NCI-H2081 treated with DMSO at 0.1 percent for 48 hours (cell line): ENCODE data around the gene NPC1L1.
"Not testable (repeated sequence)": the region's sequence is repeated elsewhere in the genome, so short reads cannot be mapped to it uniquely, and the experiment has no call there.

ENCODE experiments used
- DNase-seq: peaks from one replicate; lab custom pipeline; 2025; lab: John Stamatoyannopoulos, UW

The NPC1L1 gene

GRCh38 chr7:44535348-44536064, 5.6 kb downstream of the NPC1L1 start:
- no peak for DNase-seq

DNA sequence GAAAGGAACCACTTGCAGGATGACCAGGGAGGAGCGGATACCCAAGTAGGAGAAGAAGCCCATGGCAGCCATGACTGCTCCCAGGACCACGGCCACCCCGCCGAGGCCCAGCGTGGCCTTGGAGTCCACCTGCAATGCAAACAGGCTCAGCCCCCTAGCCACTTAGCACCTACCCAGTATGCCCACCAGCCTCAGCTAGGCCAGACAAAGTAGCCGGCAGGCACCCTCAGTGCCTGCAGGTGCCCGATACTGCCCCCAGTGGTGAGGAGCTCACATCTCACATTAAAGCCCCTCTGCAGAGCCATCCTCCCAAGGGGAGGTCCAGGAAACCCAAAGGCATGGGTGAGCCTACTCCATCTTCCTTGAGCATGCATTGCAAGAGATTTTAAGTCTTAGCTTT, 6.6 kb downstream of the NPC1L1 start:
- DNase-seq = no peak

GRCh38 chr7:44534087-44534486, 7.0 kb downstream of the NPC1L1 start:
- DNase-seq = no peak

- no peak for DNase-seq
Measured at GRCh38 chr7:44533301-44534055, 7.7 kb downstream of the NPC1L1 start.

- no peak for DNase-seq
Measured at GRCh38 chr7:44531421-44532380, 9.4 kb downstream of the NPC1L1 start.

- no peak for DNase-seq
Measured at GRCh38 chr7:44530990-44531389, 10.1 kb downstream of the NPC1L1 start.

DNA sequence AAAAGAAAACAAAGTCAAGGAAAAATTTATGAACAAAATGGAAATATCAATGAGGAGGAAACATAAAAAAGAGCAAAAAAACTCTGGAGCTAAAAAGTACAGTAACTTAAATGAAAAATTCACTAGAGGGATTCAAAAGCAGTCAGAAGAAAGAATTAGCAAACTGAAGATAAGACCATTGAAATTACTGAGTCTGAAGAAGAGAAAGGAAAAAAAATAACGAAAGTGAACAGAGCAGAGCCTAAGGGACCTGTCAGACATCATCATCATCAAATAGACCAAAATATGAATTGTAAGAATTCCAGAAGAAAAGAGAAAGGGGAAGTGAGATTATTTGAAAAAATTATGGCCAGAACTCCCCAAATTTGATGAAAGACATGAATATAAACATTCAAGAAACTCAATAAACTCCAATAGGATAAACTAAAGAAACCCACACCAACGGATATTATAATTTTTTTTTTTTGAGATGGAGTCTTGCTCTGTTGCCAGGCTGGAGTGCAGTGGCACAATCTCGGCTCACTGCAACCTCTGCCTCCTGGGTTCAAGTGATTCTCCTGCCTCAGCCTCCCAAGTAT, 16.2 kb downstream of the NPC1L1 start:
- no peak for DNase-seq

GRCh38 chr7:44522315-44522714, 18.8 kb downstream of the NPC1L1 start:
- no peak for DNase-seq

GRCh38 chr7:44521347-44522095, 19.6 kb downstream of the NPC1L1 start:
- DNase-seq = no peak

DNA sequence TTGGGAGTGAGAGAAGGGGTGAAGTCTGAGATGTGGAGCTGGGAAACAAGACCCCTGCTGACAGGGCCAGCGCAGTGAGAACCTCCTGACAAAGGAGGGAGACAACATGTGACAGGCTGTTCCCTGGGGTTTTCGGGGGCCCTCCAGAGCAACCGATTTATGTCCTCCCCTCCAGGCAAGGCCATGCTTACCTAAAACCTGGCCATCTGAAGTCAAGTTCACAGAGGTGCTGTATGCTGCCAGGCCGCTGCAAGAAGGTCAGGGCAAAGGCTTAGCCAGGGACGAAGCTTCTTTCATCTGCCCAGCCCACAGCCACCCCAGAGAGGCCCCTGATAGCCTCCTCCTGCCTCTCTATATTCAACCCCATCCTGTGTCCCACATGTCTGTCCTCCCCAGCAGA, 20.6 kb downstream of the NPC1L1 start:
- DNase-seq = no peak

GRCh38 chr7:44519546-44519945, 21.6 kb downstream of the NPC1L1 start:
- no peak for DNase-seq

GRCh38 chr7:44518761-44519160, 22.4 kb downstream of the NPC1L1 start:
- no peak for DNase-seq

- DNase-seq = no peak
Measured at GRCh38 chr7:44517175-44517574, 24.0 kb downstream of the NPC1L1 start.

DNA sequence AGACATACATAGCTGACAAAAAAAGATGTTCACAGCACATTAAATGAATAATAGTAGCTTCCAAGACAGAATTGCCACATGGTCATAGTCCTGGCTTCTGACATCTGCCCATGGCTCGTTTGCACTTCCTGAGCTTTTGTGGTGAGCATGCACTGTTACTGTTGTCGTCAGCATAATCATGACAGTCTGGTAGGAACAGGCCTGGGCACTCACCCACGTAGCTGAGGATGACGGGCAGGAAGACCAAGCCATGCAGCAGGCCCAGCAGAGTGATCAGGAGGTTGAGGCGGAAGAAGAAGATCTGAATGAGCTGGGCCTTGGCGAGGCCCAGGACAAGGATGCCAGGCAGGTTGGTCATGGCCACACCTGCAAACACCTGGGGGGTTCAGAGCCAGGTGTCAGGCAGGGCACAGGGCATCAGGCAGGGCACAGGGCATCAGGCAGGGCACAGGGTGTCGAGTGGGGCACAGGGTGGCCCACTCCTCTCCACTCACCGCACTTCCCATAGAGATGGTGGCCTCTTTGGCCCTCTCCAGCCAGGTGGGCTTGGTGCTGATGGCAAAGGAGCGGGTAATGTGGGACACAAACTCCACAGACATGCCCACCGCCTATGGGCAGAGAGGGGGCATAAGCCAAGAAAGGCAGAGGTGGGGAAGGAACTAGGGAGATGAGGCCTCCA, 25.4 kb downstream of the NPC1L1 start:
- DNase-seq = no peak

- DNase-seq = no peak
Measured at GRCh38 chr7:44512736-44513135, 28.4 kb downstream of the NPC1L1 start.

DNA sequence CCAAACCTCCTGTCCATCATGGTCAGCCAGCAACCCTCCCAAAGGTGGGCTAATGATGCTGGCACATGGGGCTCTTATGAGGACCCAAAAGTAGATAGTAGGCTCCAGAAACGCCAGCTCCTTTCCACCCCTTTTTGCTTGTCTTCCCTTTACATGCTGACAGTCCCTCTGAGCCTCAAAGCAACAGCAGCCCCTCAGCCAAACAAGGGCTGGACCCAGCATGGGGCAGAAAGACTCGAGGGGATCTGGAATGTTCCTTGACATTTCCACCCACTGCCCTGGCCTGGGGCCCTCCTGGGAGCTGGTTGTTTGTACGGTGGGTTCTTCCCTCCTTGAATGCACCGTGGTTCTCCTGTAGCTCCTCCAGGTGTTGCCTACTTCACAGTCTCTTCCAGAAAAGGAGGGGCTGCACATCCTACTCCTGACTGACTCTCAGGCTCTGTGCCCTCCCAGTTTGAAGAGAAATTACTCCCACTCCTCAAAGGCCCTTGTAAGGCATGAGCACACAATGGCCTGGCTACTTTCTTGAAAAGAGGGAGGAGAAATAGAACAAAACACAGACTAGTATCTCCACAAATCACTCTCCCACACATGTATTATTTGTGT, 29.2 kb downstream of the NPC1L1 start:
- DNase-seq = no peak

- DNase-seq = no peak
Measured at GRCh38 chr7:44511236-44511635, 29.9 kb downstream of the NPC1L1 start.

GRCh38 chr7:44508328-44509030, 32.7 kb downstream of the NPC1L1 start:
- no peak for DNase-seq

DNA sequence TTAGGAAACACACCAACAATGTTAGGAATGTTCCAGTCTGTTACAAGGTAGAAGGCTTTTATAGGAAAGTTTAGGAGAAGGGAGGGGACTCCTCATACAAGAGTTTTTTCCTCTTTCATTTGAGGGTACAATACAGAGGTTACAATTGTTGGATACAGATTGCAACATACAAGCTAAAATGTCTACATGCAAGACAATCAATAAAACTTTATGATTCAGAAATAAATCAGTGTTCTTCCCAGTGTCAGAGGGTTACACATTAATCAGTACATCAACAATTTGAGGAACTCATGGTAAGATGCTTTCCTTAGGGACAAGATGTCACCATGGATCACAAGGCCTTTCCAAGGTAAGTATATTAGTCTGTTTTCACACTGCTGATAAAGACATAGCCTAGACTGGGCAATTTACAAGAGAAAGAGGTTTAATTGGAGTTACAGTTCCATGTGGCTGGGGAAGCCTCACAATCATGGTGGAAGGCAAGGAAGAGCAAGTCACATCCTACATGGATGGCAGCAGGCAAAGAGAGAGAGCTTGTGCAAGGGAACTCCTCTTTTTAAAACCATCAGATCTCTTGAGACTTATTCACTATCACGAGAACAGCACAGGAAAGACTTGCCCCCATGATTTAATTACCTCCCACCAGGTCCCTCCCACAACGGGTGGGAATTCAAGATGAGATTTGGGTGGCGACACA, 34.4 kb downstream of the NPC1L1 start:
- not testable (repeated sequence) for DNase-seq
